Liver (tissue), 3 donors: ENCODE measurements around the gene ADCK1.

Source experiments
- CTCF ChIP-seq: fragments of 150-350 bp; IDR thresholded peaks from 2 replicates; pipeline ENCODE4 v1.5.1; 2017; ENCODE audit warnings: improper control_type of control experiment, low read depth, low read length; ENCODE audit not compliant: missing input control
- HNF4G ChIP-seq: IDR thresholded peaks from 2 replicates; pipeline ENCODE4 v1.6.1; 2016; ENCODE audit warnings: antibody characterized with exemption
- JUND ChIP-seq, 2 donors: IDR thresholded peaks; 2 replicates each; pipeline ENCODE4 v1.6.1; 2016; ENCODE audit warnings: antibody characterized with exemption in 2 of 2
- MAX ChIP-seq: IDR thresholded peaks from 2 replicates; pipeline ENCODE4 v1.6.1; 2016; ENCODE audit warnings: antibody characterized with exemption
- ZBTB33 ChIP-seq: IDR thresholded peaks from 2 replicates; pipeline ENCODE4 v1.6.1; 2016; ENCODE audit warnings: antibody characterized with exemption
- donor health status: healthy.
- donor health status: healthy.

- no peak for TF ChIP-seq CTCF
- TF ChIP-seq MAX, result no peak
- no peak for TF ChIP-seq ZBTB33
- TF ChIP-seq HNF4G, result no peak
- no peak for TF ChIP-seq JUND (IDR thresholded peaks at IDR 0.05)
Observed at GRCh38 chr14:77823378-77823777, 23.5 kb downstream of the ADCK1 start.
